HG03571 (cell line): ENCODE measurements around the gene RGL1.

Experiments
- ATAC-seq: cut with Tn5 transposase; IDR thresholded peaks from one replicate; pipeline ENCODE4 v1.9.1; 2021; ENCODE audit not compliant: unreplicated experiment

RGL1 gene

DNA sequence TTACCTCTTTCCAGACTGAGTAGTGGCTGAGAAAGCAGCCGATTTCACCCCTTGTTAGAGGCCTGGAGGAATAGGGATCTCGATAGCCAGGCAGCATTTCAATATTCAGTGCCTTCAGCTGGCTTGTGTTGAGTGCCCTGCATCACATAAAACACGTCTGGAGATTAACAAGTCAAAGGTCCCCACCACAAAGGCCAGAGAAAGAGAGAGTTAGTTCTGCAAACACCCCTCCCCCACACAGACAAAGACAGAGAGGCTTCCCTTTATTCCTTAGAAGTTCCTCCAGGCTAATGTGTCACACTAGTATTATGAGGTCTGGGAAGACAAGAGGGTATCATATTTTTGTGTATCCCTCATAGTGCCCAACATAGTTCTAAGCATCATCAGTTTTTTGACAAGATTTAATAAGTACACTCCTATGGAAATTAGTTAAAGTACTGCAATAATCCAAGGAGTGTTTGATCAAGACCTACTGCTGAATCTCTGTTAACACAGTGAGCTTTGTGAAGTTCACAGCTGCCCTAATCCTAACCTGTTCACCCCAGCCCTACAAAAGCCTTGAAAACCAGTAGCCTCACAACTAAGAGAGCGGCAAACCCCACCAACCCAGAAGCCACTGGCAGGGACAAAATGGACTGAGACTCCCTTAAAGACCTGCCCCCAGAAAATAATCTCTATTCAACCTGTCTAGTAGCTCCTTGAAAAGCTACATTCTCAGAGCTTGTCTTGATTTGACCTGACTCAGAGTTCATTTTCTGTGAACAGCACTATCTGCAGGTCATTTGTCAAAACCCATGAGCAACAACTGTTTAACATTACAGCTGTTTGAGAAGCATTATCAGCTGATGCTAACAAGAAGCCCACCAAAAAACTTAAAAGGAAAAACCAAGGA, 140.8 kb downstream of the RGL1 start:
- ATAC-seq = no peak

DNA sequence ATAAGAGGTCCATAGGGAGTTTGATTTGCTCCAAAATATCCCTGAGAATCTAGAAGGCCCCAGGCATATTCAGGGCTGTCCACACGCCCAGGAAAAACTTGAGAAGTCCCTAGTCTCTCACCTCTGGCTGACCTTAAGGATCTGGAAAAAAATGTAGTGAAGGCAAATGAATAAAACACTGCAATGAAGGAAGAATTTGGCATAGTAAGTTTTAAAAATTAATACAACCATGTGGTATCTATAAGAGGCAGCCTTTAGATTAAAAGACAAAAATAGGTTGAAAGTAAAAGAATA, 141.3 kb downstream of the RGL1 start:
- ATAC-seq = no peak

DNA sequence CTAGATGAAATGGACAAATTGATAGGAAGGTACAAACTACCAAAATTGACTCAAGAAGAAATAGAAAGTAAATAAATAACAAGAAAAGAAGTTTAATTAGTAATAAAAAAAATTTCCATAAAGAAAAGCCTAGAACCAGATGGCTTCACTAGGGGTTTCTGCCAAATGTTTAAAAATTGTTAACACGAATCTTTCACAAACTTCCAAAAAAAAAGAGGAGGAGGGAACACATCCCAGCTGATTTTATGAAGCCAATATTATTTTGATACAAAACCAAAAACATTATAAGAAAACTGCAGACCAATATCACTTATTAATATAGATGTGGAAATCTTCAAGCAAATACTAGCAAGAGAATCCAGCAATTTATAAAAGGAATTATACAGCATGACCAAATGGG, 143.1 kb downstream of the RGL1 start:
- ATAC-seq = no peak

DNA sequence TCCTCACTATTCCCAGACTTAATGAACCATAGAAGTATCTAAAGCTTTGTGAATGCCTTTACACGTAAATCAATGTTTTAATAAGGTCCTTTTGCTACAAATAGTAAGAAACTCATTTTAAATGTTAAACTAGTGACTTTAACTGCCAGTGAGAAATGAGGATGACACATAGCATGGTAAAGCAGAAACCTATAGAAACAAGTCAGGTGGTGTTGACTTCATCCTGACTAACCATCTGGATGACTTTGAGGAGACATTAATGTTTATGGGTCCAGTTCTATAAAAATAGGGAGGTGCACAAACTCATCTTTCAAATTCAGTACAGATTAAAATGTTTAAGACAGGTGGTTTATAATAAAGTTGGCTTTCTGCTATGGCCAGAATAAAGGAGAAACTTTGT, 147.2 kb downstream of the RGL1 start:
- no peak for ATAC-seq

DNA sequence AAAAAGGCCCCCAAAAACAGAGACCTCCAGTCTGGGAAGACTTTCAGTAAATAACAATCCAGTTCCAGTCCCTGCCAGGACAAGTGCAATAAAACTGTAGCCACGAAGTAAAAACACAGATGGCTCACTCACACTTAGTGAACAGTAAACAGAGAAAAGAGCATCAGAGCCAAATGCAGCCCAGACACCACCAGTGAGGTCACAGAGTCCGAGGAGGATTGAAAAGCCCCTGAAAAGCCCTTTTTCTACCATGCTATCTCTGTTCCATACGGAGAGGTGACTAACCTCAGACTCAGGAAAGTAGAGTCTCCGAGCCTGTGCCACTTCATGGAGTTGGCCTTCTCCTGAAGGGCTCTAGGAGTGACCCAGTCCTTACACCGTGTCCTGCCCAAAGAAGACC, 148.1 kb downstream of the RGL1 start:
- no peak for ATAC-seq

DNA sequence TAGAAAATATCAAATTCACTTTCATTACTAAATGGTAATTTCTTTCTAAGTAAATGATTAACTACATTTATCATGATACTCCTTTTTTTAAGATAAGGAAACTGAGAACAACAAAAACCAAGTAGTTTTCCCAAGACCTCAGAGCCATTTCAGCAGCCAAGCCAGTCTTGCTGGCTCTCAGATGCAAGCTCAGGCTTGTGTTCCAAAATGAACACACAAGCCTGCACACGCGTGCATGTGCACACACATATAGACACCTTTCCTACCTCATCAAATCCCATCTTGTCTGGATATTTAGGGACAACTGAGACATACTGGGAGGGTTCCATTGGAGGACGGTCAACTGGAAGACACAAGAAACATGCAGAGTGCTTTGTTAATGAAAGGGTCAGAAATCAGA, 149.6 kb downstream of the RGL1 start:
- no peak for ATAC-seq

DNA sequence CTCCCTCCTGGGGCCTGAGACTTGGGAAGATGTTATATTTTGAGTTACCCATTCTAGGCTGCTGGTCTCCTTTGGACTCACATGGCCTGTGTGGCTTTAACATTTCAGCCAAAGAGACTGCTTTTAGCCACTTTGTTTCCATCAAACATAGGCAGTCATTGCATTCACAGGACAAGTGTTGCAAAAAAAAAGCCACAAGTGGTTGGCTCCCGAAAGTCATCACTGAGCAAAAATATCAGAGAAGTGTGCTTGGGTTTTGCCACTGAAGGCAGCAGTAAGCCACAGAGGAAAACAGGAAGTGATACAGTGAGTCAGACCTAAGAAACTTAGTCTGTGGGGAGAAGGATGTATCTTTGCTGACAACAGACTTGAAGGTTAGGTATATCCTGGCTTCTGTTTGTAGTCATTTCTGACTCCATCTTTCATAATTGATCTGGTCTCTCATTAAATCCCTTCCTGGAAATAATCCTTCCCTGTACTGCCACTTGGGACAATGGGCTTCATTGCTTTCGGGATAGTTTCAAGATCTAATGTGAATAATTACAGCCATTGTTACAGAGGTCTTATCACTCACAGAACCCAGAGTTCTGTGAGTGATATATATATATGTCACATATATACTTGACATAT, 151.8 kb downstream of the RGL1 start:
- ATAC-seq = peak; percentile 98

DNA sequence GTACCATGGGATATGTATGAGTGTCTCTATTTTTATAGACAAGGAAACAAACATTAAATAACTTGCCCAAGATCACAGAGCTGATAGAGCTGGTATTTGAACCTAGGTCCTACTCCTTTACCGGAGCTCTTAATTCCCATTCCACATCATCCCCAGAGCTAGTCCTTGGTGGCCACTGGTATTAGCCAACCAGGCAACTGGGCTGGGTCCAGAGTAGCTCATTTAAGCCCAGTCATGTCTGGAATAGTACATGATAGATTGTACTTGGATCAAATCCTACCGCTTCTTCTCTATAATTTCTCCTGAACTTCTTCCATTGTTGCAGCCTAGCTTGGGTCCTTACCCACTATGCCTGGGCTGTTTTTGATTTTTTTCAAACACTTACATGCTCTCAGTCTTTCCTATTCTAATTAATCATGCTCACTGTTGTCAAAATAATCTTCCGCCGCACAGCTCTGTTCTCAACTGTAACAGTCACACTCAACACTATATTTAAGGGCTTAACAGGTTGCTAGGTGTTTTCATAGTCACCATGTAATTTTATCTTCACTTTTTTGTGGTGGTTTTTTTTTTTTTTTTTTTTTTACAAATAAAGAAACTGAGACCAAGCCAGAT, 152.4 kb downstream of the RGL1 start:
- ATAC-seq = no peak

DNA sequence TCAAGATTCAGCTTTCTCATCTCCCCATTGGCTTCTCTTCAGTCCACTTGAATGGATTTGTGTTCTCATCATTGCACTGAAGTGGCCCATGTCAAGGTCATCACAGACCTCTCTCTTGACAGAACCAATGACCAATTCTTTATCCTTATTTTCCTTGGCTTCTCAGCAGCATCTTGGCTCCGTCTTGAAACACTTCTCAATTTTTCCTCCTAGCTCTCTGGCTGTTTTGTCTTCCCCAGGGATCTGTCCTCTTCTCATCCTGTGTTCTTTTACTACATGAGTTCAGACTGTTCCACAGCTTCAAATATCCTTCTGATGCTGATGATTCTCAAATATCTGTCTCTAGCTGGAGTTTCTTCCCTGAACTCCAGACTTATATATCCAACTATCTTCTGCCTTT, 154.0 kb downstream of the RGL1 start:
- no peak for ATAC-seq

DNA sequence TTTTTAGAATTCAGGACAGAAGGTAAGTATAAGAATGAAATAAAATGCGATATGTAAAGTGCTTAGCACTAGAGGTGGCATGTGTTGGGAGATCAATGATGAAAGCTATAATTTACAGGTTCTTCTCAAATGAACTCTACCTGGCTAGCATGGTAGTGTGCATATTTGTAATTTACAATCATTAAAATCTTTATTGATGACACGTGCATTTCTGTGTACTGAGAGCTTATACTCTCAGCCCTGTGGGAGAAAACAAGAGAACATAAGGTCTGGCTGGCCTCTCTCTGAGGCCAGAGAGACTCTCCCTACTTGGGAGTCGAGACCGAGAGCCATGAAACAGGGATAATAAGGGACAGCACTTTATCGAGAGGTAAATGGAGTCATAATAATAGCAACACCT, 156.2 kb downstream of the RGL1 start:
- no peak for ATAC-seq

DNA sequence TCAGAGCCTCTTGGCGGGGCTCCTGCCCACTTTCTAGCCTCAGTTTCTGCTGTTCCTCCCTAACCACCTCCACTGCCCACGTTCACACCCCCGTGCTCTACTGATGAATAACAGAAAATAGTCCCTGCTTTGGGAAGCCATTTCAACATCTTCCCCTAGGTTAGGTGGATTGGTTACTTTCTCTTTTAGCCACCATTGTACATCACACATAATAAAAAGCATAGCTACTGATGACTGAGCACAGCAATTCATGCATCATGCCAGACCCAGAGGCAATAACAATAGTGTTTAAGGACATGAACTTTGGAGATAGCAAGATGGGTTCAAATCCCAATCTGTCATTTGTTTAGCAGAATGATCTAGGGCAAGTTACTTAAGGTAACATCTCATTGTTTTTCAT, 158.0 kb downstream of the RGL1 start:
- ATAC-seq = no peak

DNA sequence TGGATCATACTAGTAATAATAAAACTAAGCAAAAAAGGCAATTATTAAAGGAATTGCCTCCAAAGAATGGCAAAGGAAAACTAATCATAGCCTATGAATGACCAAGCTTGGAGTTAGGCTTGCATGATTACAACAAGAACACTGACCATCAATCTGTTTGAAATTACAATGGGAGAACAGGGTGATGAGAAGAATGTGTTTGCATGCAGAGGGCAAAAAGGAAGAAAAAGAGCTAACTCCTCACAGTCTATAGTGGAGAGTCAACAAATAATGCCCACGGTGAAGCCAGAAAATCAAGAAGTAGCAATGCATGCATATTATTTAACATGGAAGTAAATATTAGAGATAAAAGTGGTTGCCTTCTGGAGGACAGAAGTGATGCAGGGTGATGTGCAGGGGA, 160.8 kb downstream of the RGL1 start:
- no peak for ATAC-seq

DNA sequence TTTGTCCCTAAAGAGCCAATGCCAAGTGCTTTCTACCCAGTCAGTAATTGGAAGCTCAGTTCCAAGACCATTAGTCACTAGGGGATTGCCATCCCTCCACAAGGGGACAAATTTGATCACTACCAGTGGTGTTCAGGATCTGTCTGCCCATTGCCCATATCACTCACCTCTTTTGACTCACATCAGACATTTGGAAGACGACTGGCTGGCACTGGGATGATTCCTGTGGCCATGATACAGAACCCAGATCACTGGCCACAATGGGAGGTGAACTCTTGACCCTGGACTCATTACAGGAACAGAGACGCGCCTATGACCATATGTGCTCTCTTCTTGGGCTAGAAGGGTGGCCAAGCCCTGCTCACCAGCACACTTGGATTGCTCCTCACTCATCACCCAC, 161.6 kb downstream of the RGL1 start:
- ATAC-seq = no peak

DNA sequence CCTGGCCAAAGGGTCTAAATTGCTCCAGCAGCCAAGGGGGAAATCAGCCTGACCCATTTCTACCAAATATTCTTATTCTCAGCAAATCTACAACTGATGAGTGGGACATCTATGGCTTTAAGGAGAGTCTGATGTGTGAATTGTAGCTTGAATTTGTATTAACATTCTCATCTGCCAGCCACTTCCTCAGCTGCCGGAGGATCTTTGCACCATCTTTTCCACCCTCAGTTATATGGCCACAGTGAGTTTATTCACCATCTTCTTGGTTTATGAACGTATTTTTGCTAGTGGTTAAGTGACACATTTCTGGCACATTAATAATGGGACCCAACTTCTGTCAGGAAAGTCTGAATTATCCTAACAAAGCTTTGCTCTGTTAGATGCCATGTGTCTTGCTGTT, 163.0 kb downstream of the RGL1 start:
- no peak for ATAC-seq

DNA sequence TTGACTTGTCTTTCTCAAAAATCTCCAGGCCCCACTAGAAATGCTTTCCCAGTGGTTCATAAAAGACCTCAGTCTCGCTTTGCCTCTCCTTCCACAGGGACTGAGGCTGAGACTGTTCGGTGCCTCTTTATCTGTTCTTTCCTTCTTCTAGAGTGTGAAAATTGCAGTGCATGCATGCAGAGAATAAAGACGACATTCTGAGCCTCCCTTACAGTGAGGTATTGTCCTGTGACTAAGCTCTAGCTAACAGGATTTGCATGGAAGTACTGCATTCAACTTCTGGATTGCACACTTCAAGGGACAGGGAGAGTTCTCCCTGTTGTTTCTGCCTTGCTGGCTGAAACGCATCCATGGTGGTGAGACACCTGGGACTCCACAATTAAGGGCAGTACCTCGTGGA, 163.5 kb downstream of the RGL1 start:
- no peak for ATAC-seq

DNA sequence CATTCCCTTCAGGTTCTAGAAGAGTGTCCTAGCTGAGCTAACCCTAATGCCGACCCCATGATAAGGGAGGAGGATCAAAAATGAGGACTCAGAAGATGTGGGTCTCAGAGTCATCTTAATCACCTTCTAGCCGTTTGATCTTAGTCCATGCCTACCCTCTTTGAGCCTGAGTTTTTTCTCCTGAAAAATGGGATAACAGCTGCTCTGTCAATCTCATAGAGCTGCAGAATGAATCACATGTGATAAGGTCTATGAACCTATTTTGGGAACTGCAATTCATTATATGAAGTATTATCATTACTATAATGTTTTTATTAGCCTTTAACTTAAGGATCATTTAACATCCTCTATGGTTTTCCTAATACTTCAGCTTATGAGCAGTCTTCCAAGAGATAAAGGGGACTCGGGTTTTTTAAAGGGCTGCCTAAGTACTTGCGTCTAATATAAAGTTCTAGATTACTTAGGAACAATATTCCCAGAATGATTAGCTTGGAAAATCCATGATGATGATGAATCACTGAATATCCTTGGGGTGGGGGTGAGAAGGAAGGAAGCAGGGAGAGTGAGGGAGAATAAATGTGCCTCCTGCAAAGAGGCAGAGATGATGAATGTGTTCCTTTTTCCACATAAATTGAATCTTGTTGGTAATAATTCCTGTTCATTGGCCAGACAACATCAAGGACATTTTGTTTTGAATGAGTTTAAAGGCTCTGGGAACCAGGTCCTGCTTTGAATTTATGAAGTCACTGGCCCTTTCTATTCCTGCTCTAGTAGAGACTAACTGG, 165.8 kb downstream of the RGL1 start:
- no peak for ATAC-seq

DNA sequence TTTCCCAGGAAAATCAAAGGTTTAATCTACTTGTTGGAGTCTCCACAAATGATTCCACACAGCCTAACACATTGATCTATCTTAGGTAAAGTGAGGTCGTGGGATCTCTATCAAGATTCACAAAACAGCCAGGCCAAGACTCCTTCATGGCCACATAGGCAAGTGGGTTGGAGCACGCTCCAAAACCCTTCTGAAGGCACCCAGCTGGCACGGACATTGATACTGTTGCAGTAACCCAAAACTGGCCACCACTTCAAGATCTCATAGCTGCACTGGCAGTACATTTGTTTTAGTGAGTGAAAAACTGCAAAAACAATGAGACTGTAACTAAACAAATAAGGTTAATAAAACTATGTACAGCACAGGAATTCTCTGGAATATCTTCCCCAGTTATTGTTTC, 170.7 kb downstream of the RGL1 start:
- no peak for ATAC-seq

DNA sequence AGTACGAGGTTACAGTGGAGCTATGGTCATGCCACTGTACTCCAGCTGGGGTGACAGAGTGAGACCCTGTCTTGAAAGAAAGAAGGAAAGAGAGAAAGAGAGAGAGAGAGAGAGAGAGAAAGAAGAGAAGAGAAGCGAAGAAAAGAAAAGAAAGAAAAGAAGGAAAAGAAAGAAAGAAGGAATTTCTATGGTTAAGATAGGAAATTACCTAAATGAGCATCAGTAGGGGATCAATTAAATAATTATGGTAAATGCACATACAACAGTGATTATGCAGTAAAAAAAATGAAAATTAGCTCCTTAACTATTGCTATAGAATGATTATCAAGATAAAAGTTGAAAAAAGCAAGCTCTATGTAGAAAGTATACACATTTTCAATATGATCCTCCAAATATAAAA, 172.8 kb downstream of the RGL1 start:
- ATAC-seq = no peak
